HEK293T (cell line): ENCODE results near the gene CDK14.
"Not testable (repeated sequence)": the region's sequence is repeated elsewhere in the genome, so short reads cannot be mapped to it uniquely, and the experiment has no call there.

Source experiments
- CTCF ChIA-PET: fragments of 350-600 bp; formaldehyde crosslinking; extraction: SDS; loops from one replicate; lab custom pipeline; 2021; ENCODE audit warnings: antibody characterized with exemption, inconsistent platforms; lab: Yijun Ruan, JAX
- POLR2A ChIA-PET: fragments of 350-600 bp; formaldehyde crosslinking; extraction: SDS; loops from one replicate; lab custom pipeline; 2020; ENCODE audit warnings: antibody characterized with exemption, inconsistent platforms; lab: Yijun Ruan, JAX
- DNase-seq: peaks from one replicate; pipeline ENCODE4 v3.0.0; 2012; ENCODE audit warnings: mixed read lengths; ENCODE audit errors: extremely low spot score
- ARNT ChIP-seq: fragments of 450-650 bp; IDR thresholded peaks from 2 replicates; pipeline ENCODE4 v1.6.1; 2017; ENCODE audit warnings: mild to moderate bottlenecking
- BHLHE40 ChIP-seq: fragments of 450-650 bp; IDR thresholded peaks from 2 replicates; pipeline ENCODE4 v1.6.1; 2016; ENCODE audit warnings: mild to moderate bottlenecking, moderate library complexity, borderline replicate concordance
- CTBP1 ChIP-seq: fragments of 450-650 bp; IDR thresholded peaks from 2 replicates; pipeline ENCODE4 v1.6.1; 2016; ENCODE audit warnings: borderline replicate concordance
- ELF4 ChIP-seq: fragments of 450-650 bp; IDR thresholded peaks from 2 replicates; pipeline ENCODE4 v1.6.1; 2017; ENCODE audit warnings: antibody characterized with exemption
- FOXA1 ChIP-seq: fragments of 450-650 bp; IDR thresholded peaks from 2 replicates; pipeline ENCODE4 v1.6.1; 2016; ENCODE audit warnings: mild to moderate bottlenecking
- FOXK2 ChIP-seq: fragments of 450-650 bp; IDR thresholded peaks from 2 replicates; pipeline ENCODE4 v1.6.1; 2016; ENCODE audit warnings: mild to moderate bottlenecking
- FOXM1 ChIP-seq: fragments of 450-650 bp; IDR thresholded peaks from 2 replicates; pipeline ENCODE4 v1.6.1; 2017; ENCODE audit warnings: mild to moderate bottlenecking, borderline replicate concordance
- HDGF ChIP-seq: fragments of 450-650 bp; IDR thresholded peaks from 2 replicates; pipeline ENCODE4 v1.6.1; 2017; ENCODE audit warnings: antibody characterized with exemption, borderline replicate concordance
- L3MBTL2 ChIP-seq: fragments of 450-650 bp; conservative IDR thresholded peaks from 2 replicates; pipeline ENCODE4 v1.6.1; 2016; ENCODE audit warnings: mild to moderate bottlenecking
- LEF1 ChIP-seq: fragments of 450-650 bp; IDR thresholded peaks from 2 replicates; pipeline ENCODE4 v1.6.1; 2017; ENCODE audit warnings: mild to moderate bottlenecking, borderline replicate concordance
- NFRKB ChIP-seq: fragments of 450-650 bp; IDR thresholded peaks from 2 replicates; pipeline ENCODE4 v1.6.1; 2016; ENCODE audit warnings: mild to moderate bottlenecking, moderate library complexity
- PKNOX1 ChIP-seq: fragments of 450-650 bp; IDR thresholded peaks from 2 replicates; pipeline ENCODE4 v1.6.1; 2016
- SP1 ChIP-seq: fragments of 450-650 bp; IDR thresholded peaks from 2 replicates; pipeline ENCODE4 v1.6.1; 2017
- SUZ12 ChIP-seq: fragments of 450-650 bp; IDR thresholded peaks from 2 replicates; pipeline ENCODE4 v1.6.1; 2016; ENCODE audit warnings: mild to moderate bottlenecking
- TARDBP ChIP-seq: fragments of 450-650 bp; IDR thresholded peaks from 2 replicates; pipeline ENCODE4 v1.6.1; 2016
- ZNF384 ChIP-seq: fragments of 450-650 bp; IDR thresholded peaks from 2 replicates; pipeline ENCODE4 v1.6.1; 2016

Gene CDK14

GRCh38 chr7:90919816-90920215 lies 323.7 kb downstream of the CDK14 start:
- POLR2A ChIA-PET: no interaction called here
- CTCF ChIA-PET: no interaction called here
- no peak for DNase-seq
- TF ChIP-seq HDGF: no peak
- TF ChIP-seq FOXA1: no peak
- TF ChIP-seq ARNT: no peak
- no peak for TF ChIP-seq ELF4
- no peak for TF ChIP-seq ZNF384
- TF ChIP-seq SP1: no peak
- no peak for TF ChIP-seq CTBP1
- no peak for TF ChIP-seq BHLHE40
- TF ChIP-seq TARDBP: no peak
- TF ChIP-seq L3MBTL2: no peak
- no peak for TF ChIP-seq NFRKB
- TF ChIP-seq FOXM1: no peak
- TF ChIP-seq FOXK2: no peak
- TF ChIP-seq LEF1: no peak
- no peak for TF ChIP-seq PKNOX1
- no peak for TF ChIP-seq SUZ12

GRCh38 chr7:90920336-90920735 lies 324.2 kb downstream of the CDK14 start:
- ChIA-PET POLR2A (no interaction called here), CTCF (no interaction called here)
- no peak for TF ChIP-seq BHLHE40
- no peak for TF ChIP-seq FOXM1
- no peak for TF ChIP-seq ZNF384
- no peak for TF ChIP-seq SP1
- TF ChIP-seq ARNT: no peak
- no peak for TF ChIP-seq SUZ12
- TF ChIP-seq L3MBTL2: no peak
- TF ChIP-seq FOXK2: no peak
- no peak for TF ChIP-seq LEF1
- TF ChIP-seq CTBP1: no peak
- no peak for TF ChIP-seq TARDBP
- TF ChIP-seq NFRKB: no peak
- no peak for TF ChIP-seq ELF4
- no peak for TF ChIP-seq HDGF
- TF ChIP-seq PKNOX1: no peak
- no peak for TF ChIP-seq FOXA1
- DNase-seq: no peak

DNA sequence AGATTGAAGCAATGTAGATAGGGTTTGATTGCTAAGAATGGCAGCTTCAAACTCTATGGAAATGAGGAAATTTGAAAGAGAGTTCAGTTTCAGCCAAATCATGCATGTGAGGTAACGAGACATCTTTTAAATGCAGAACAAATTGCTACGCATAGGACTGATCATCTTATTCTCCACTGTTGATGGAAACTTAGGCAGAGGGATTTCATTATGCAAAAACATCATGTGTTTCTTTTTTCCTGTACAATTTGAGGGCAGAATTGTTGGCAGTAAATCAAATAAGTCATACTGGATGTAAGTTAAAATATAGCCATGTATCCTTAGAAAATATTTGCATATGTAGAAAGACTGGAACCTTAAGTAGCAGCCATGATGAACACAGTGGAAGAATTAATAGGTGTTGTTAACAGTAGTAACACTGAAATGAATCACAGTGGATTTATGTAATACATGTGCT lies 327.4 kb downstream of the CDK14 start:
- ChIA-PET POLR2A (no interaction called here), CTCF (no interaction called here)

GRCh38 chr7:90928700-90929424 lies 332.7 kb downstream of the CDK14 start:
- DNase-seq, POLR2A ChIA-PET: not testable (repeated sequence)
- CTCF ChIA-PET: interaction anchor here (0.7 to 0.8 kb wide), 2 partner anchors 16 to 677 kb away, joined by 3 read pairs; no protein-coding TSS in a partner anchor

More for the DNA sequence above, 327.4 kb downstream of the CDK14 start:
- DNase-seq: no peak
- TF ChIP-seq ZNF384 (no peak), CTBP1 (no peak), LEF1 (no peak), SP1 (no peak), ARNT (no peak), ELF4 (no peak), BHLHE40 (no peak), PKNOX1 (no peak), FOXM1 (no peak), L3MBTL2 (no peak), NFRKB (no peak), SUZ12 (no peak), HDGF (no peak), FOXA1 (no peak), TARDBP (no peak), FOXK2 (no peak)

DNA sequence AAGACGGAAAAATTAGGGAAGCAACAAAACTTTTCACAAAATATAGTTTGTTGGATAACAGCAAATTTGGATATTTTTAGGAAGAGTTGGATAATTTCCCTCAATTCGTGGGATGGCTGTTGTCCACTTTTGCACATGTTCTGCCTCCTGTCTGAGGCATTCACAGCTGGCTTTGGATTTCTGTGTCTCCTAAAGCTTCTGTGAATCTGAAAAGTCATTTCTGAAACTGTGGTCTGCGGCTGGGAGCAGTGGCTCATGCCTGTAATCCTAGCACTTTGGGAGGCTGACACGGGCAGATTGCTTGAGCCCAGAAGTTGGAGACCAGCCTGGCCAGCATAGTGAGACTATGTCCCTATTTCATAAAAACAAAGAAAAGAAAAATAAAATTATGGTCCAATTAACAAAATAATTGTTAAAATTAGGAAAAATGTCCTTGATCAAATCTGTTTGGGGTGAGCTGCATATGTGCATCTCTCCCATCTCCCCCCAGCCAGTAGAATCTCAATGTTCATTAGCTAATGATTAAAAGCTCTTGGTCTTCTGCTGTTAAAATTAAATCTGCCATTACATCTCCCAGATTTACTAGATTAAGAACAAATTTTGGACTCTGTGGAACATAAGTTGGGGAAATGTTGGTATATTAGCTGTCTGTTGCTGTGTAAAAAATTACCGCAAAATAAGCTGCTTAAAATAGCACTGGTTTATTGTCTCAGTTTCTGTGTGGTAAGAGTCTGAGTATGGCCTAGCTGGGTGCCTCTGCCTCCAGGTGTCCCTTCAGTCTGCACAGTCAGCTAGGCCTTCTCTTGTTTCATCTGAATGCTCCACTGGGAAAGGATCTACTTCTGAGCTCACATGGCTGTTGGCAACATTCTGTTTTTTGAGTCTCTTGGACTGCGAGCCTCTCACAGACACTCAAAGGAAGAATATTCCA lies 336.1 kb downstream of the CDK14 start:
- CTCF ChIA-PET: interaction anchor here (0.6 kb wide), 1 partner anchor 914 kb away, joined by 5 read pairs; no protein-coding TSS in a partner anchor
- TF ChIP-seq PKNOX1 (no peak), FOXA1 (no peak), SUZ12 (no peak), TARDBP (no peak), FOXK2 (no peak), BHLHE40 (no peak), NFRKB (no peak)
- POLR2A ChIA-PET: no interaction called here
- DNase-seq: no peak
